ENCODE measurements around the gene MFAP3L. TPM values are rescaled to one million over a fixed set of nuclear protein-coding genes. Genes with fewer than 3 reads are reported as not detected.

Gene MFAP3L
- polyA plus RNA-seq, 1 donor = 1.4 TPM

DNA sequence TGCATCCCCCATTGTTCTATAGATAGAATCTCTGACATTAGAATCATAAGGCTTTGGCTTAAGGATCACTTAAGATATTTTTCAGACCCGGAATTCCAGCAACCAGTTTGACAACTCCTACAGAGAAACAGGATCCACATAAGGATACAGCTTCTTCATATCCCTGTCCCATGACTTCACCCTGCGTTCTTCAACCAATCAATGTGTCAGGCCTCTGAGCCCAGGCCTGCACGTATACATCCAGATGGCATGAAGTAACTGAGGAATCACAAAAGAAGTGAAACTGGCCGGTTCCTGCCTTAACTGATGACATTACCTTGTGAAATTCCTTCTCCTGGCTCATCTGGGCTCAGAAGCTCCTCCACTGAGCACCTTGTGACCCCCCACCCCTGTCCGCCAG is 85.1 kb downstream of the MFAP3L start:
- DNase-seq (ENCODE audit: low read depth) = no peak

GRCh38 chr4:169940460-169940859 is 85.7 kb downstream of the MFAP3L start:
- DNase-seq (ENCODE audit: low read depth) = no peak

Other genes with a start within 250 kb of the MFAP3L start
- gene AADAT, start 63.6 kb upstream of the MFAP3L start, polyA plus RNA-seq (ENCODE audit: insufficient read length) = 16.9 TPM